GM12875 (cell line): Measurements from ENCODE around the gene FIGN.

ENCODE experiments used
- H3K4me3 ChIP-seq: one replicate; pipeline ENCODE4 v1.5.1; 2011; ENCODE audit warnings: low read depth, low read length, control low read depth
- CTCF ChIP-seq: IDR thresholded peaks from 2 replicates; pipeline ENCODE4 v1.5.1; 2011; ENCODE audit warnings: low read depth, mild to moderate bottlenecking, control low read depth, inconsistent platforms, low read length, moderate library complexity, borderline replicate concordance; ENCODE audit not compliant: insufficient read depth

The FIGN gene

GRCh38 chr2:163757814-163758213 is 22.0 kb upstream of the FIGN start:
- TF ChIP-seq CTCF: no peak

GRCh38 chr2:163756588-163756987 is 20.8 kb upstream of the FIGN start:
- H3K4me3 ChIP-seq: no peak overlapping the region
- no peak for TF ChIP-seq CTCF

More at GRCh38 chr2:163757814-163758213, 22.0 kb upstream of the FIGN start:
- H3K4me3 ChIP-seq: no peak overlapping the region

- H3K4me3 ChIP-seq: no peak overlapping the region
- TF ChIP-seq CTCF: no peak
Measured at GRCh38 chr2:163755366-163755765, 19.6 kb upstream of the FIGN start.

GRCh38 chr2:163753726-163754125 is 17.9 kb upstream of the FIGN start:
- H3K4me3 ChIP-seq: no peak overlapping the region
- no peak for TF ChIP-seq CTCF

GRCh38 chr2:163752267-163752666 is 16.5 kb upstream of the FIGN start:
- no peak for TF ChIP-seq CTCF
- no peak overlapping the region for H3K4me3 ChIP-seq

- TF ChIP-seq CTCF: no peak
Measured at GRCh38 chr2:163751696-163752095, 15.9 kb upstream of the FIGN start.

GRCh38 chr2:163748420-163748819 is 12.6 kb upstream of the FIGN start:
- no peak overlapping the region for H3K4me3 ChIP-seq
- no peak for TF ChIP-seq CTCF

More at GRCh38 chr2:163751696-163752095, 15.9 kb upstream of the FIGN start:
- no peak overlapping the region for H3K4me3 ChIP-seq
